IPS DF 4.7 (cell line): ENCODE data around the gene LYL1.
"Not testable (repeated sequence)": the region's sequence is repeated elsewhere in the genome, so short reads cannot be mapped to it uniquely, and the experiment has no call there.

Experiments used
- DNase-seq: peaks from one replicate; pipeline ENCODE4 v3.0.0-alpha.2; 2013; ENCODE audit warnings: low spot score; ENCODE audit errors: extremely low read depth

The LYL1 gene

DNA sequence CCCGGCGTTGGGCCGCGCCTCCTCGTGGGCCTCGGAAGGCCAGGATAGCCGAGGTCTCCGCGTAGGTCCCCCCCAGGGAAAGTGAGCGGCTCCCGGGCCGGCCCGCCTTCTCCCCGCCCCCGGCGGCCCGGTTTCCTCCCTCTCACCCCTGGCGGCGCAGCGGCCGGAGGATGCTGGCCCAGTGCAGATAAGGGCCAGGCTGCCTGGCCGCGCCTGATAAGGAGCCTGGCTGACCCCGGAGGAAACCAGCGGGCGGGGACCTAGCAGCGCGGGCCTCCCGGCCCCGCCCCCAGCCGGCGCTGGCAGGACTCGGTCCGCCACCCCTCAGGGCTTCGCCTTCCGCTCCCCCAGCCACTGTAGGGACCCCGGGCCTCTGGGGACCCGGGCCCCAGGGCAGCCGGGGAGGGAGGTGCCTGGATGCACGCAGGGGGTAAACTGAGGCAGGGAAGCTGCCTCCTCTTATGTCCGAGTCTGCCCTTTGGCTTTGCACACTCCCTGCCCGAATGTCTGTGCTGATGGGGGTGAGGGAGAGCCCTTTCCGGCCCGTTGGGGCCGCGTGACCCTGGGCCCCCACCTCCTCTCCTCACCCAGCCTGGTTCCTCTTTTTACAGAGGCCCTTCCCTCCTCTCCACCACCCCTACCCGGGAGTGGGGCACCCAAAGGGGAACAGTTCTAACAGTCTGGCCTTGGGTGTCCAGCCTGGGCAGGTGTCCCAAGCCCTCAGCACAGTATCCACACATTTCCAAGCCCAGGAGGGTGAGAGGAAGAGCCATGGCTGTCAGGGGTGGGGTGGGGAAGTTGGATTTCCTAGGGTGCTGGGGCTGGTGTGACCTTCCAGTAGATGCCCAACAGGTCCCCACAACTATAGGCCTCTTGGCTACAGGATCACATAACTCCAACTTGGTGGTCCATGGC, at the start of gene LYL1:
TSS of gene LYL1 (minus strand) at position 193 of the 915 bp plus-strand sequence. CDS start 1,687 bp downstream, outside the sequence.
- DNase-seq: no peak

DNA sequence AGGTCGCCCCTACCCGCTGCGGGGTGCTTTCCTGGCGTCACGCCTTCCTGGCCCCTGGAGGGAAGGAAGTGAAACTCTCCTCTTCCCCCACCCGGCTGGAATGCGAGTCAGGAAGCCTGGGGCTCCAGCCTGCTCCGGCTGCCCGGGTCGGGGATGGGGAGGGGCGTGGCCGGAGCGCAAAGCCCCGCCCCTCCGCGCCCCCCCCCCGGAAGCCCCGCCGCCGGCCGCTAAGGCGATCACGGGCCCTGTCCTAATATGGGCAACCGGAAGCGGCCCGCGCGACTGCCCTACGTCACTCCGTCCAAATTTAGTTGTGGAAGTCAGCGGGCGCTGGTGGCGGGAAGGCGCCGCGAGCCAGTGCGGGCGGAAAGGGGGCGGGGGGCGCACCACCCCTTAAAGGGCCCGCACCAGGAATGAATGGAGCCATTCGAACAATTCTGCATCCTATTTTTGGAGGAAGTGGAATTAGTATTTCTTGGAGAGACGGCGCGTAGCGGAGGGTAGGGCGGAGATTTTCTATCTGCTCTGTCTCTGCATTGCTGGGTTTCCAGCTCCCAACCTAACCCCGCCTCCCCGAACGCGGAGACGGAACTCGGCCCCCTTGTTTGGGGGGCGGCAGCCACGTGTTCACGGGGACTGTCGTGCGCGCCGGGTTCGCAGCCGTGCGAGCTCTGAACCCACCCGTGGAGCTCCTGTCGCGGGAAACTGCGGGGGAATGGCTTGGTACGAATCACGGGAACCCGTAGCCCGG, 49.1 kb upstream of the LYL1 start:
- DNase-seq: no peak

DNA sequence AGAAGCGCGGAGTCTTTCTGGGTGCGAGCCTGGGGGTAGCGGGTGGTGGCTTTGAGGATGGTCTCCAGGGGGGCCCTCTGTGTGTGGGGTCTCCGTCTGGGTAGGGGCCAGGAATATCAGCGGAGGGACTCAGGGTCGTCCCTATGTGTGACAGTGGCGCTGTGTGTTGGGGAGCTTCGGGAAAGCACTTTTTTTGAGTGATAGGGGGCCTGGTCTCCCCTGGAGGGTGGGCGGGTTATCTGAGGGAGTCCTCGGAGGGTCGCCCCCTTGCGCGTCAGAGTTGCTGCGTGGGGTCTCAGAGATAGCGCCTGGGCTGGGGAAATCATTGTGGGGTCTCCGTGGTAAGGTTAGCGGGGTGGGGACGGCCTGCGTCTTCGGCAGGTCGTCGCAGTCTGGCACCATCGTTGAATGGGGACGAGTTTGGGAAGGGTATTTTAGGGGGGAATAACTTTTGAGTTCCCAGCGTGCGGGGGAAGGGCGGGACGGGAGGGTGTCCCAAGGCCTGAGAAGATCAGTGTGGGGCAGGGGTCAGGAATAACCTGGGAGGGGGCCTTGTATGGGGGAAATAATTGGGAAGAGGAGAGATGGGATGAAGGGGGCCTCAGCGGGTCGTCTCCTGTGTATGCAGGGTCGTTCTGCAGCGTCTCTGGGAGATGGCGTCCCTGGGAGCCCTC, 48.4 kb upstream of the LYL1 start:
- no peak for DNase-seq

DNA sequence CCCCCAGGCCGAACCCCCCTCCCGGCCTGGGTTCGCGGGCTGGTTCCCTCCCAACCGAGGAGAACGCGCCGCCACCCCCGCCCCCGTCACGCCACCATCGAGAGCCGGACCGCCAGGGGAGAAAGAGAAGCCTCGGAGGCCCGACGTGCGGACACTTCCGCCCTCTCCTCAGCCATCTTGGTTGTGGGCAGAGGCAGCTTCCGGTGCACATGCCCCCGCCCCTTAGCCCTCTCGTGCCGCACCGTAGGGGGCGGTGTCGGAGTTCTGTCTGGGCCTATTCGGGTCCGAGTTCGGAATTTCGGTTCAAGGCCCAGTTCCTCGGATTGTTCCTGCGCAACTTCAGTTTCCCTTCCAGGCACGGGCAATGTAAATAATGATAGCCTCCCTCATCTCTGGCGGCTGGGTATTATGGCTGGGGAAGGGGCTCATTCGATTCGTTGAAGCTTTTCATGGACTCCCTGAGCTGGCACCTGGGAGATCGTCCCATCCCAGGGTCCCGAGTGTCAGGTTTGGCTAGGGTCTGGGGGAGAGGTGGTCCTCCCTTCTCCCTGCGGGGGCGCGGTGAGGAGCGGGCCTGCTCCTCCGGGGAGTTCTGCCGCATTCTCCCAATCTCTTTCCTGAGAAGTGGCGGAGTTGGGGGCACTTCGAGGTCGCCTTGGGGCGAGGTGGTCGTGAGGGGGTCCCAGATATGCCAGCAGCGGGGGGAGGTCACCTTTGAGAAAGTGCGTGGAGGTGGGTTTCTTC, 47.7 kb upstream of the LYL1 start, which contains the start of the genes IER2 and STX10:
TSS of gene IER2 (plus strand) at position 225 of the 744 bp plus-strand sequence. CDS start 2,776 bp downstream, outside the sequence.
TSS of gene STX10 (minus strand) at position 189 of the 744 bp plus-strand sequence. CDS start 202 bp downstream, outside the sequence.
- no peak for DNase-seq

GRCh38 chr19:13149628-13150186, 47.0 kb upstream of the LYL1 start:
- DNase-seq: no peak

DNA sequence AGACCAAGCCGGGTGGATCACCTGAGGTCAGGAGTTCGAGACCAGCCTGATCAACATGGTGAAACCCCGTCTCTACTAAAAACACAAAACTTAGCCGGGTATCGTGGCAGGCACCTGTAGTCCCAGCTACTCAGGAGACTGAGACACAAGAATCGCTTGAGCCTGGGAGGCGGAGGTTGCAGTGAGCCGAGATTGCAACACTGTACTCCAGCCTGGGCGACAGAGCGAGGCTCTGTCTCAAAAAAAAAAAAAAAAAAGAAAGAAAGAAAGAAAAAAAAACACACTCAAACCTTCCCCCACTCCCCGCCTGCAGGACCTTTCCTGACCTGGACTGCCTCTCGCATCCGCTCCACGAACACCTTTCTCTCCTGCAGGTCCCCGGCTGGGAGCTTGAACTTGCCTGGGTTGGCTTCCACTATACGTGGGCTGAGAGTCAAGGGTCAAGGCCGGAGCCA, 46.5 kb upstream of the LYL1 start:
- not testable (repeated sequence) for DNase-seq

DNA sequence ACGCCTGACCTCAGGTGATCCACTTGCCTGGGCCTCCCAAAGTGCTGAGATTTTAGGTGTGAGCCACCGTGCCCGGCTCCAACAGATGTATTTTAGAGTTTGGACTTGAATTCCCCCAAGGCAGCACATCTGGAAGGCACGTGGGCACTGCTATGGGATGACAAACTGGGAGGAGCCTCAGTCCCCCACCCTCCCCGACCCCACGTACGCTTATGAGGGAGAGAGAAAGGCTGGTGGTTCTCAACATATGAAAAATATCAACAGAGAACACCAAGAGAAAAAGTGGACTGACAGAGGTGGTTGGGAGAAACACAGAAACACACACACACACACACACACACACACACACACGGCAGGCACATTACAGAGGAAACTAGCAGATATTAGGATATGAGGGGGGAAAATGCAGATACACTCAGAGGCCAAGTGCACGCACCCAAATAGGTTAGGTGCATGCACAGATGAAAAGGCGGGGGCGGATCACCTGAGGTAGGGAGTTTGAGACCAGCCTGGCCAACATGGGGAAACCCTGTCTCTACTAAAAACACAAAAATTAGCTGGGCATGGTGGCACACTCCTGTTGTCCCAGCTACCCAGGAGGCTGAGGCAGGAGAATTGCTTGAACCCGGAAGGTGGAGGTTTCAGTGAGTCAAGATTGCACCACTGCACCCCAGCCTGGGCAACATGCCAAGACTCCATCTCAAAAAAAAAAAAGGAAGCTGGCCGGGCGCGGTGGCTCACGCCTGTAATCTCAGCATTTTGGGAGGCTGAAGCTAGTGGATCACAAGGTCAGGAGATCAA, 44.3 kb upstream of the LYL1 start:
- no peak for DNase-seq

- DNase-seq: no peak
Measured at GRCh38 chr19:13139633-13140311, 37.1 kb upstream of the LYL1 start.

DNA sequence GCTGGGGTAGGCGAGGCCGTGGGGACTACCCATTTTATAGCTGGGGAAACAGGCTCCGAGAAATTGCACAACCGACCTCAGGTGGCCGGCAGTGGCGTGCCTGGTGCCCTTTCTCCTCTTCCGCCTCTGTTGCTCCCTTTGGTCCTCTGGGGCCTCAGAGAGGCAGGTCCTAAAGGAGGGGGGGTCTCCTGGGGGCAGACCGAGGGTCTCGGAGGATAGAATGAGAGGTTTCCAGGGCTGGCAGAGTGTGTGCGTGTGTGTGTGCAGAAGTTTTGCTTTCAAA, 36.2 kb upstream of the LYL1 start:
- no peak for DNase-seq

DNA sequence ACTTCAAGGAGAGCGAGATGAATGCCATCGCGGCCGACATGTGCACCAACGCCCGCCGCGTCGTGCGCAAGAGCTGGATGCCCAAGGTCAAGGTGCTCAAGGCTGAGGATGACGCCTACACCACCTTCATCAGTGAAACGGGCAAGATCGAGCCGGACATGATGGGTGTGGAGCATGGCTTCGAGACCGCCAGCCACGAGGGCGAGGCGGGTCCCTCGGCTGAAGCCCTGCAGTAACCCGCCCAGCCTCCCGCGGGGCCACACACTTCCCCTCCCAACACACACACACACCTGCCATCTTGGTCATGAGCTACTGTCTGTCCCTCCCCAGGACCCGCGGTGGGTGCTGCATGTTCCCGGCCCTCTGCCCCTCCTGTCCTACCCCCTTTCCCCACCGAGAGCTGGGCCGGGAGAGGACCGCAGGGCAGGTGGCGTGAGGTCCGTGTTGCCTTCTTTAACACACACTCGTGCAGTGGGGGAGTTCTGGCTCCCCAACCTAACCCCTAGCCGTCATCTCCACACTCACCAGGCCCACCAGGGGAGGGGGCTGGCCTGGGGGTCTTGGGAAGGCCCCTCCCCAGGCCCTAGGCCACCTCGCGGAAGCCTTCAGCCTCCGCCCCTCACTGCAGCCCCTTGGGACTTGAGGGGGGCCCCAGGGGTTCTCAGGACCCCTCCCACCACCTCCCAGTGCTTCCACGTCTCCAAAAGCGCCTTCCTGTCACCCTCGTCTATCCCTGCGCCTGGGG, 35.7 kb upstream of the LYL1 start:
- no peak for DNase-seq

DNA sequence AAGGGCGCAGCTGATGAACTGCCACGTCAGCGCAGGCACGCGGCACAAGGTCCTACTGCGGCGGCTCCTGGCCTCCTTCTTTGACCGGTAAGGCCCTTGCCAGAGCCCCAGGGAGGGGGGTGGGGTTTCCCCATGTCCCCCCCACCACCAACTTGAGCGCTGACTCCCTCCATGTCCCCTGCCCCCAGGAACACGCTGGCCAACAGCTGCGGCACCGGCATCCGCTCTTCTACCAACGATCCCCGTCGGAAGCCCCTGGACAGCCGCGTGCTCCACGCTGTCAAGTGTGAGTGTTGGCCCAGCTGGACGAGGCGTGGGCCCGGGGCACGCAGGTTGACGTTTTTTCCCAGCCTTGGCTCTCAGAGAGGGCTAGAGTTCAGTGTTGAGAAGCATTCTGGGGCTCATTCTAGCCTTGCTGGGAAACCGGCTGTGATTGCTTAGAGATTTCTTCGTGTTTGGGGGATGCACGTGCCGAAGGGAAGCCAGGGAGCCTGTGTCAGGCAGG, 34.7 kb upstream of the LYL1 start:
- no peak for DNase-seq

- DNase-seq: no peak
Measured at GRCh38 chr19:13135068-13136062, 32.7 kb upstream of the LYL1 start.

- DNase-seq: no peak
Measured at GRCh38 chr19:13134626-13135025, 32.0 kb upstream of the LYL1 start.

GRCh38 chr19:13133241-13133870, 30.7 kb upstream of the LYL1 start:
- DNase-seq: no peak

- no peak for DNase-seq
Measured at GRCh38 chr19:13132471-13133180, 30.0 kb upstream of the LYL1 start.

- no peak for DNase-seq
Measured at GRCh38 chr19:13130886-13131490, 28.3 kb upstream of the LYL1 start.
